ENCODE measurements around the gene ITLN1. TPM values are rescaled to one million over a fixed set of nuclear protein-coding genes. Genes with fewer than 3 reads are reported as not detected.

ITLN1 gene
- total and polyA plus RNA-seq, 2 donors (not counting 3 experiments of a cell fraction or from before 2014, with no cell fraction given) = 0.12 TPM; not detected in 1

DNA sequence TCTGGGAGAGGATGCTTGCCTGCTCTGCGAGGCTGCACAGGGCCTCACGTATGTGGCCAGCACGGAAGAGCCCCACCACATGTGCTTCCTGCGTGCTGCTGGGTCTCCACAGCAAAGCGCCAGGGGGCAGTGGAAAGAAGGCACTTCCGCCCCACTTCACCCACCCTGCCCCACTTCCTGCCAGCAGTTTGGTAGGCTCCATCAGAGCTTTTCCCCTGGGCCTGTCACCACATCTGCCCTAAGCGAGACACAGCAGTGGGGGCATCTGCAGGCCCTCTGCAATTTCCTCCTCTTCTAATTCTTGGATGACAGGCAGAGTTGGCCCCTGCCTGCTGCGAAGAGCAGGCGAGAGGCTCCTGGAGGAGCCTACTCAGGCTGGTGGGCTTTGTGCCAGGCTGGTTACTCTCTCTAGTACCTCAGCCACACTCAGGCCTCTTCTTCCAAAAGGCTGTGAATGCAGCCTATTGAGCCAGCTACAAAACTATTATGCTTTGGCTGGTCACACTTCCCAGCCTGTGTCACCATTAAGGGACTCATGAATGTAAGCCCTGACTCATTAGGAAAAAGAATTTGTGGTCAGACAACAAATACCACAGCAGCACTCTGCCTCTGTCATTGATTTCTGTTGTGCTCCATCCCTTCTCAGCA lies 47.3 kb downstream of the ITLN1 start:
- dilution Hi-C loops (cut with MboI; ENCODE audit: extremely low pct_ligation_motif_present, low sequenced_read_pairs) (no loop called here), intact Hi-C loops (cut with micrococcal nuclease) (no loop called here)
- FAIRE-seq = no peak
- no peaks in the 10 kb centered on the region for H3K9me3 ChIP-seq (replicated peaks; ENCODE audit: control insufficient read depth, insufficient read depth, low read length)
- H4K20me1 ChIP-seq (replicated peaks; ENCODE audit: control insufficient read depth, extremely low read depth, insufficient read depth, low read length) = no peaks in the 10 kb centered on the region
- H3K27me3 ChIP-seq (ENCODE audit: control insufficient read depth in 2 of 2, insufficient read depth in 2 of 2, low read length in 2 of 2) = no peaks in the 10 kb centered on the region
- H3K79me2 ChIP-seq (ENCODE audit: control insufficient read depth, insufficient read depth, low read length) = no peaks in the 10 kb centered on the region
- BruUV-seq (replicated peaks) = no TSS peak
- no peaks in the 10 kb centered on the region for H3K4me1 ChIP-seq (ENCODE audit: control insufficient read depth, extremely low read depth, insufficient read depth, low read length)
- H3K4me2 ChIP-seq (ENCODE audit: insufficient read depth, low read length) = no peak overlapping the region
- H2AFZ ChIP-seq (ENCODE audit: low read depth, low read length) = no peak overlapping the region
- no peak overlapping the region for H3K27ac ChIP-seq (ENCODE audit: insufficient read depth, low read depth, low read length)
- TF ChIP-seq MYC (IDR thresholded peaks at IDR 0.05; ENCODE audit: low read depth, low read length) = no peak
- TF ChIP-seq, protein P1, sequence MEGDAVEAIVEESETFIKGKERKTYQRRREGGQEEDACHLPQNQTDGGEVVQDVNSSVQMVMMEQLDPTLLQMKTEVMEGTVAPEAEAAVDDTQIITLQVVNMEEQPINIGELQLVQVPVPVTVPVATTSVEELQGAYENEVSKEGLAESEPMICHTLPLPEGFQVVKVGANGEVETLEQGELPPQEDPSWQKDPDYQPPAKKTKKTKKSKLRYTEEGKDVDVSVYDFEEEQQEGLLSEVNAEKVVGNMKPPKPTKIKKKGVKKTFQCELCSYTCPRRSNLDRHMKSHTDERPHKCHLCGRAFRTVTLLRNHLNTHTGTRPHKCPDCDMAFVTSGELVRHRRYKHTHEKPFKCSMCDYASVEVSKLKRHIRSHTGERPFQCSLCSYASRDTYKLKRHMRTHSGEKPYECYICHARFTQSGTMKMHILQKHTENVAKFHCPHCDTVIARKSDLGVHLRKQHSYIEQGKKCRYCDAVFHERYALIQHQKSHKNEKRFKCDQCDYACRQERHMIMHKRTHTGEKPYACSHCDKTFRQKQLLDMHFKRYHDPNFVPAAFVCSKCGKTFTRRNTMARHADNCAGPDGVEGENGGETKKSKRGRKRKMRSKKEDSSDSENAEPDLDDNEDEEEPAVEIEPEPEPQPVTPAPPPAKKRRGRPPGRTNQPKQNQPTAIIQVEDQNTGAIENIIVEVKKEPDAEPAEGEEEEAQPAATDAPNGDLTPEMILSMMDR (IDR thresholded peaks at IDR 0.05; ENCODE audit: extremely low read depth in 1 of 2, insufficient read depth in 1 of 2, low read depth in 1 of 2, low read length in 2 of 2) = no peak
- TF ChIP-seq, protein P2, sequence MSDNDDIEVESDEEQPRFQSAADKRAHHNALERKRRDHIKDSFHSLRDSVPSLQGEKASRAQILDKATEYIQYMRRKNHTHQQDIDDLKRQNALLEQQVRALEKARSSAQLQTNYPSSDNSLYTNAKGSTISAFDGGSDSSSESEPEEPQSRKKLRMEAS (IDR thresholded peaks at IDR 0.05; ENCODE audit: insufficient read depth, insufficient read length) = no peak
- no peak for TF ChIP-seq EZH2 (IDR thresholded peaks at IDR 0.05; ENCODE audit: borderline replicate concordance, low read depth, low read length, severe bottlenecking)
- no peak for TF ChIP-seq JUN (IDR thresholded peaks at IDR 0.05; ENCODE audit: borderline replicate concordance, insufficient read depth, insufficient read length, low read depth)
- no peak for TF ChIP-seq FOS (IDR thresholded peaks at IDR 0.05; ENCODE audit: borderline replicate concordance, insufficient read depth, low read length)
- no peak for TF ChIP-seq GATA2 (IDR thresholded peaks at IDR 0.05; ENCODE audit: insufficient read depth, insufficient read length, low read depth, low read length)
- TF ChIP-seq POLR2A (IDR thresholded peaks at IDR 0.05; ENCODE audit: low read depth, low read length) = no peak
- no peak for TF ChIP-seq POLR2AphosphoS5 (IDR thresholded peaks at IDR 0.05; ENCODE audit: insufficient read depth, low read depth, low read length)
- no peaks in the 10 kb centered on the region for H3K36me3 ChIP-seq (ENCODE audit: control insufficient read depth in 2 of 2, extremely low read depth in 1 of 2, insufficient read depth in 2 of 2, low read length in 2 of 2)
- CTCF ChIA-PET = interaction anchor here (1.3 to 5.3 kb wide), 4 partner anchors 114 to 302 kb away, joined by 3 to 57 read pairs (median 23); partner anchors contain the start of gene KLHDC9
- POLR2A ChIA-PET = no interaction called here
- no peak for DNase-seq (ENCODE audit: low read depth, low spot score)
- H3K9me1 ChIP-seq (replicated peaks; ENCODE audit: control insufficient read depth, extremely low read depth, insufficient read depth, low read length) = no peaks in the 10 kb centered on the region
- no peak overlapping the region for H3K4me3 ChIP-seq (replicated peaks in 1 of 3; ENCODE audit: insufficient read depth in 1 of 3, low read depth in 1 of 3, low read length in 3 of 3)
- H3K9ac ChIP-seq (replicated peaks; ENCODE audit: extremely low read depth, insufficient read depth, low read length) = no peak overlapping the region
